ENCODE measurements around the gene KLHL17.
"Not testable (repeated sequence)": the region's sequence is repeated elsewhere in the genome, so short reads cannot be mapped to it uniquely, and the experiment has no call there.

Gene KLHL17

DNA sequence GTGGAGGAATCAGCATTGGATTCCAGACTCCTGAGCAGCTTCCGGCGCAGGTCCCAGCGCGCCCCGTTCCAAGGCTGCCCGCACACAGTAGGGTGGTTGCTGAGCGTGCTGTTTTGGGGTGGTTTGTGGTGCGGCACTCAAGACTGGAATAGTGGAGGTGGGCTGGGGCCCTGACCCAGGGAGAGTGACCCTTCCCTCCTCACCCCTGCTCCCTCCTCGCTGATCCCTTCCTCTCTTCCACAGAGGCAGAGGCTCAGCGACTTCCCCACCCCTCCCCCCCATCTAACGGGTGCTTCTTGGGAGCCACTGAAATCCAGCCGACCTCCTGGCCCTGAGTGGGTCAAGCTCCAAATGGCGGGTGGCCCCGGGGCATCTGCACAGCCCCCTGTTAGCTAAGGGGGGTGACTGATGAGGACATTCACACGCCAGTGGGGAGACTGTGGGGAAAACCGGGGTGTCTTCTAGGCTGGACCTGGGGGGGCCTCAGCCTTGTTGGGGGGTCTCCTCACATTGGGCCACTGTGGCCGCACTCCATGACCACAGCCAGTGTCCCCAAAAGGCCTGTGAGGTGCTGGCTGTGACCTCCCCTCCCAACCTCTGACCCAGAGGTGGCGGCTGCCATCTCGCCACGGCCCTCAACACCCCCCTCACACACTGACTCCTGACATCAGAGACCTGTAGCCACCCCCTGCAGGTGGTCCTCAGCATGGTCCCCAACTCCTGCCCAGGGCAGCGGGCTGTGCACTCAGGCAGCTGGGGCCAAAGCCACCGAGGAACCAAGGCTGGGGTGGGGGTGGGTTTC lies 43.4 kb downstream of the KLHL17 start:
- no peak for DNase-seq

DNA sequence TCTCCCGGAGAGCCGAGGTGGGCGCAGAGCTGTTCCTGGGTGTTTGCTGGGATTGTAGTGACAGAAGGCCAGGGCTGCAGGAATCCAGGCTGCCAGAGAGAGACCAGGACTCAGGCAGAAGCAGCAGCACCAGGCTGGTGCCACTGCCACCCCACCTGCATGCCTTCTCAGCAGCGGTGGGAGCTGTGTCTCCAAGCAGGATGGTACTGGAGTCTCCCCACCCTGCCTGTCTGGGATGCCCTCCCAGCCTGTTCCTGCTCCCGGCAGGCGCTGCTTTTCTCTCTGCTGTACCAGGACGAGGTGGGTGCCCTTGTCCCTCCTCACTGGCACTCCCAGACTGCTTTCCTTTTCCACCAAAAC lies 44.0 kb downstream of the KLHL17 start:
- no peak for DNase-seq

DNA sequence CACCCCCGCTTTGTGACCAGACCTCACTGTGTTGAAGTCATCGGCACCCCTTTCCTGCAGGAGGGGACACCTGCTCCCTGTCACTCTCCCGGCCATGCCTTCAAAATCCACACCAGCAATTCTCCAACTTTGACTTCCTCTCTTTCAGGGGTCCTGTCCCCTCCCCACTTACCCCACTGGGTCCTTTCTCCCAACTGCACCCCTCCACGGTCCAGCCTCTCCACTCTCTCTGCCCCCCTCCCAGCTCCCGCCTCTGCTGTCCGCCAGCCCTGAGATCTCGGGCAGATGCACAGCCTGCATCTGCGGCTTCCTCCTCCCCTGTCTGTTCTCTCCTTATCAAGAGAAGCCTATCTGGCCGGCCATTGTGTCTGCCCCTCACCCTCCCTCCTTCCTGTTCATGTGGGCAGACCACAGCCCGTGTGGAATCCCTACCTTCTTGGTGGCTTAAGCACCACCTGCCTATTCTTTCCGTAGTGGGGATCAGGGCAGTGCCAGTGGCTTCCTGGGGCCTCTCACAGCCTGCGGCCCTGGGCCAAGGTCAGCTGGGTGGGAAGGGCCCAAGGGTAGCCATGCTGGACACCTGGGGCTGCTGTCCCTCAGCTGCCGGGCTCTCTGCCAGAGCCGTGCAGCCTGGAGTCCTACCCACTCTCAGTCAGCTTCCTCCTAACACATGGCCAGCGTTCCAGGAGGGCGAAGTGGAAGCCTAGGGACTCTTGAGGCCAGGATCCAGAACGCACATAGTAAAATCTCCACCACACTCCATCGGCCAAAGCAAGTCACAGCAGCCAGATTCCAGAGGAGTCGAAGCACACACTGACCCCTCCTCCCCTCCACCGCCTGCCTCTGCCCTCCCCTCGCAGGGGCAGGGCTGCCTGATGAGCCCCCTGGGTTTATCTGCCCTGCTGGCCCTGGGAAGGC lies 44.7 kb downstream of the KLHL17 start:
- no peak for DNase-seq

DNA sequence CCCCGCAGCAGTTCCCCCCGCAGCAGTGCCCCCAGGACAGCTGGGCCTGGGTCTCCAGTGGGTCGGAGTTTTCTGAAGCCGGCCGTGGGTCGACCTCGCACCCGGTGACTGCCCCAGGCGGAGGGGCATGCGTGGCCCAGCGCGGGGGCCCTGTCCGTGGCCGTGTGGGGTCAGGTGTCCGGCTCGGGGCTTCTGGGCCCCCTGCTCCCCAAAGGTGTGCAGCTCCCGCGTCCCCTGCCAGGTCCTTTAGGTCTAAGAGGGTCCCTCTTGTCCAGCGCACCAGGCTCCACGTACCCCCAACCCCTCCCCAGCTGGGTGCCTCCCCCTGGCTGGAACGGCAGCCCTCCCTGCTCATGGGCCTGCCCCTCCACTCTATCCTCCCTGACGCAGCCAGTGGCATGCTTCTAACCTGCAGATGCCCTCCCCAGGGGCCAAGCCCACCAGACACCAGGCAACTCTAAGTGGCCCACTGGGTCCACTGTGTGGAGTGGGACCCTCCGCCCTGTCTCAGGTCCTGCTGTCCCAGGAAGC lies 45.5 kb downstream of the KLHL17 start:
- no peak for DNase-seq

DNA sequence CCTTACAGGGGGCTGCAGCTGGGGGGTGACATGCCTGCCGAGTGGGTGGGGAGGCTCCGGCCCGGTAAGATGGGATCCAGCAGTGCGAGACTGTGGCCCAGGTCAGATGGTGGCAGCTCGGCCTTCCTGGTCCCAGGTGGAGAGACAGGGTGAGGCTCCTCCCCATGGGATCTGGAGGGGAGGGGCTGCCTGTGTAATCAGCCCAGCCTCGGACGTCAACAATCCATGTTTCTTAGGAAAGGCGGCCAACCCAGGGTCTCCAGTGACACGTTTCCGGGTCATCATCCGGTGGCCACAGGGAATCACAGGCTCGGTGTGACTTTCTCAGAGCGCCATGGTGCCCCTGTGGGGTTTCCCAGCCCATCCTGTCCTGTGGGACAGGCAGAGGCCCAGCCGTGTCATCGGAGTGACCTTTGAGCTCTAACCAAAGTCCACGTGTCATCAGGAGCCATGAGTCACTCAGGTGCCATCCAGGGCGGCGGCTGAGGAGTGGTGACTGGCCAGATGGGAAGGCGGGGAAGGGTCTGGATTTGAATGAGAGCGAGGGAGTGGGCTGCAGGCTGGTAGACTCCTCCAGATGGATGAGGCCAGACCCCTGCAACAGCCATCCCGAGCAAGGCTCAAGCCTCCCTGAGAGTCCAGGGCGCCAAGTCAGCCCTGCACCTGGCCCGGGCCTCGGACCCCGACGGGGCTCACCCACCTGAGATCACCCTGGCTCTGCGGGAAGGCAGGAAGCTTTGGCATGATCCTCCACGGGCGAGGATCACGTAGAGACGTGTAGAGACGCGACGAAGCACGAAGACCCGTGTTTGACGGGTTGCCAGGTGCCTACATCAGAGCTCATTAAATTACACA lies 46.1 kb downstream of the KLHL17 start:
- DNase-seq: no peak

DNA sequence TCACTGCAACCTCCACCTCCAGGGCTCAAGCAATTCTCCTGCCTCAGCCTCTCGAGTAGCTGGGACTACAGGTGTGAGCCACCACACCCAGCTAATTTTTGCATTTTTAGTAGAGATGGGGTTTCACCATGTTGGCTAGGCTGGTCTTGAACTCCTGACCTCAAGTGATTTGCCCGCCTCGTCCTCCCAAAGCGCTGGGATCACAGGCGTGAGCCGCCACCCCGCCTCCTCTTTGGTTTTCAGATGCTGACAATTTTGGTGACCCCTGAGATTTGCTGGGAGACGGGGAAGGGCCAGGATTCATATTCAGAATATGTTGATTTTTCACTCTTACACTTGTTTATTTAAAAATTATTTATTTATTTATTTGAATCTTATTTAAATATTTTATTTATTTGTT lies 49.7 kb downstream of the KLHL17 start:
- DNase-seq: not testable (repeated sequence)

DNA sequence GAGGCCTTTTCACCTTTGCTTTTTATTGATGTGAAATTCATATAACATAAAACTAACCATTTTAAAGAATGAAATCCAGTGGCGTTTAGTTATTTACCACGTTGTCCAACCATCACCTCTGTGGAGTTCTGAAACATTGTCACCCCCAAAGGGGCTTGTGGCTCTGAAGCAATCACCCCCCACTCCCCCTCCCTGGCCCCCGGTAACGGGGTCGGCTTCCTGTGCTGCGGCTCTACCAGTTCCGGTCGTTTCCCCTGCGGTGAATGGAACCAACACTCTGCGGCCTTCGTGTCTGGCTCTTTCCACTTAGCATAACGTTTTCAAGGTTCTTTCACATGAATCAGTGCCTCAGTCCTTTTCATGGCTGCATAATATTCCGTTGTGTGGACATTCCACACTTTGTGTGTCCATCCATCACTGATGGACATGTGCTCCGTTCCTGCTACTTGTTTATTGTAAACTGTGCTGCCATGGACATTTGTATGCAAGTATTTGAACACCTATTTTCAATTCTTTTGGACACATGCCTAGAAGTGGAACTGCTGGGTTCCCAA lies 51.1 kb downstream of the KLHL17 start:
- no peak for DNase-seq

DNA sequence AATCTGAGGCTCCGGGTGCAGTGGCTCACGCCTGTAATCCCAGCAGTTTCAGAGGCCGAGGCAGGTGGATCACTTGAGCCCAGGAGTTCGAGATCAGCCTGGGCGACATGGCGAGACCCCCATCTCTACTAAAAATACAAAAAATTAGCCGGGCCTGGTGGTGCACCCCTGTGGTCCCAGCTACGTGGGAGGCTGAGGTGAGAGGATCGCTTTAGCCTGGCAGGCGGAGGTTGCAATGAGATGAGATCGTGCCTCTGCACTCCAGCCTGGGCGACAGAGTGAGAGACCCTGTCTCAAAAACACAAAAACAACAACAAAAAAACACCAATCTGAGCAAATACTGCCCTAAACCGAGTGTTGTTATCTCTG lies 52.3 kb downstream of the KLHL17 start:
- DNase-seq: not testable (repeated sequence)

DNA sequence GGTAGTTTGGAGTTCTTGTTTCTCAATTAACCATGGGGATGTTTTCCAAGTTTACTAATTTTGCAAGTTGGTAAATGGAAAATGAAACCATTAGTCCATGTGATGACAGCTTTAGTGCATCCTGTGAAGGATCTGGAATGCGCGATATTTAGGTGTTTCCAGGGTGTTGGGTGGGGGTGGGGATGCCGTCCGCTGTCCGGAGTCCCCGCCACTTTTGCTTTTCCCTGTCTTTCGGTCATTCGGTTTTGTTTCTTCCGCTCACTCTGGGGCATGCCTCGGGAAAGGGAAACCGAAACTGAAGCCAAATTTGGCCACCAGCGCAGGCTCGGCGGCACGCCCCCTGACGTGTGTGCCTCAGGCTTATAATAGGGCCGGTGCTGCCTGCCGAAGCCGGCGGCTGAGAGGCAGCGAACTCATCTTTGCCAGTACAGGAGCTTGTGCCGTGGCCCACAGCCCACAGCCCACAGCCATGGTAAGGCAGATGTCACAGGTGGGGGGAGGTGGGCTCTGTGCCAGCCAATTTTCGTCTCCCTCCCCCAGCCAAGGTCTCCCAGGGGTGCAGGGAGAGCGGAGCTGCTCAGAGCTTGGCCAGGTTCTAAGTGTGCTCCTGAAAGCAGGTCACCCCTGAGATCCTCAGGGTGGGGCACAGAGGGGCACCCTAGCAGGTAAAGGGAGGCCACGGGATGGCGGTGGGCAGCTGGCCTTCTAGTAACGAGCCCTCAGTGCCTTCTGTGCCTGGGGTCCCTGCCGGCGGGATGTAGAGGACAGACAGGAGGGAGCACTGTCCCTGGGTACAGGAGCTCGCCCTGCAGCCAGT lies 52.9 kb downstream of the KLHL17 start, which contains the start of gene ISG15:
ISG15 (plus strand) TSS at position 393 of the 817 bp plus-strand sequence; CDS start at position 470, 77 bp downstream.
- no peak for DNase-seq

DNA sequence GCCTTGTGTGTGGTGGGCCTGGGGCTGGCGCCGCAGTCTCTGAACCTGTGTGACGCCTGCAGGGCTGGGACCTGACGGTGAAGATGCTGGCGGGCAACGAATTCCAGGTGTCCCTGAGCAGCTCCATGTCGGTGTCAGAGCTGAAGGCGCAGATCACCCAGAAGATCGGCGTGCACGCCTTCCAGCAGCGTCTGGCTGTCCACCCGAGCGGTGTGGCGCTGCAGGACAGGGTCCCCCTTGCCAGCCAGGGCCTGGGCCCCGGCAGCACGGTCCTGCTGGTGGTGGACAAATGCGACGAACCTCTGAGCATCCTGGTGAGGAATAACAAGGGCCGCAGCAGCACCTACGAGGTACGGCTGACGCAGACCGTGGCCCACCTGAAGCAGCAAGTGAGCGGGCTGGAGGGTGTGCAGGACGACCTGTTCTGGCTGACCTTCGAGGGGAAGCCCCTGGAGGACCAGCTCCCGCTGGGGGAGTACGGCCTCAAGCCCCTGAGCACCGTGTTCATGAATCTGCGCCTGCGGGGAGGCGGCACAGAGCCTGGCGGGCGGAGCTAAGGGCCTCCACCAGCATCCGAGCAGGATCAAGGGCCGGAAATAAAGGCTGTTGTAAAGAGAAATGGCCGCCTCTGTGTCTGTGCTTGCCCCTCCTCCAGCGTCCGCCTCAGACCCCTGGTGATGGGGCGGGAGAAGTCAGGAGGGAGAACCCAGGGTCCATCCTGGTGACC lies 53.7 kb downstream of the KLHL17 start:
- DNase-seq: peak; percentile 50

DNA sequence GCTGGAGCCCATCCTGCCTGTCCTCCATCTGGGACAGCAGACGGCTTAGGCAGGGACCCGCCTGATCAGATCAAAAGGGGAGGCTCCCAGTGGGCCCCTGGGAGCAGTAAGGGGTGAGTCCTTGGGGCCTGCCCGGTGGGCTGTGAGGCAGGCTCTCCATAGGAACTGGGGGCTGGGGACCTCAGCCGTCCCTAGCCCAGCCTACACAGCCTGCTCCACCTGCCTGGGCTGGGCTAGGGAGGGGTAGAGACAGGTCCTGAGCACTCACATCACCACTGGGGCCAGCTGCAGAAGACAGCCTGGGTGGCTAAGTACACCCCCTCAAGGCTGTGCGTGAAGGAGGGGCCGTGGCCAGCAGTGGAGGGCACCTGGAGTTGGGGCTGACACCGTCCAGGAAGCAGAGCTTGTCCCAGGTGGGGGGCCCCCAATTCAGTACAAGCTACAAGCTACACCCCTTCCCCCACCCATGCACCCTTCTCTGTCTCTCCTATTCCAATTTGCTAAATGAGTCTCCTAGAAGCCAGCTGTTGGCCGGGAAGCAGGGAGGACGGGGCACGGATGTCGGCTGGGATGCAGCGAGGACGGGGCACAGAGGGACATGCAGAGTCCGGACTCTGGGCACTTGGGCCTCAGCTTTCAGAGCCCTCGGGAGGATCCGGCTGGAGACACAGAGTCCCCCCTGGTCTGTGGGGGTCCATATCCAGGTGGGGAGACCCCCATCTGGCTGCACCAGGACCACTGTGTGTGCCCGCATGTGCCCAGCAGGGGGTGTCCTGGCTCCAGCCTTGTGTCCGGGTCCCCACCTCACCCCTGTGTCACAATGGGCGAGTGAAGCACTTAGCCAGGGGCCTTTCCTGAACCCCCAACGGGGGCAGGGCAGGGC lies 54.7 kb downstream of the KLHL17 start:
- DNase-seq: peak; percentile 42
